MM.1S (cell line): Measurements from ENCODE around the gene GLMP.

ENCODE experiments used
- DNase-seq: peaks from one replicate; pipeline ENCODE4 v3.0.0-alpha.2; 2015
- H2AFZ ChIP-seq: fragments of 300-600 bp; sonication (generic); 2 replicates; pipeline ENCODE4 v1.6.0; 2016; ENCODE audit warnings: antibody characterized with exemption, low read length
- H3F3A ChIP-seq: fragments of 300-600 bp; sonication (generic); 2 replicates; pipeline ENCODE4 v1.6.1; 2016; ENCODE audit warnings: mild to moderate bottlenecking, antibody characterized with exemption, low read length, moderate library complexity, mixed read lengths; ENCODE audit not compliant: insufficient read depth
- H3K27ac ChIP-seq: fragments of 300-600 bp; sonication (generic); 2 replicates; pipeline ENCODE4 v1.5.1; 2016; ENCODE audit warnings: mild to moderate bottlenecking, low read length
- H3K27me3 ChIP-seq: fragments of 300-600 bp; sonication (generic); replicated peaks from 2 replicates; pipeline ENCODE4 v1.6.0; 2016; ENCODE audit warnings: low read length; ENCODE audit not compliant: insufficient read depth
- H3K36me3 ChIP-seq: fragments of 300-600 bp; sonication (generic); replicated peaks from 2 replicates; pipeline ENCODE4 v1.6.1; 2016; ENCODE audit warnings: mild to moderate bottlenecking, low read length, mixed read lengths; ENCODE audit not compliant: insufficient read depth
- H3K4me1 ChIP-seq: fragments of 300-600 bp; sonication (generic); 2 replicates; pipeline ENCODE4 v1.6.1; 2016; ENCODE audit warnings: low read length, mixed read lengths
- H3K4me2 ChIP-seq: fragments of 300-600 bp; sonication (generic); 2 replicates; pipeline ENCODE4 v1.6.0; 2016; ENCODE audit warnings: low read depth, low read length
- H3K4me3 ChIP-seq: fragments of 300-600 bp; sonication (generic); 2 replicates; pipeline ENCODE4 v1.5.1; 2016; ENCODE audit warnings: low read length, mixed read lengths
- H3K79me2 ChIP-seq: fragments of 300-600 bp; sonication (generic); 2 replicates; pipeline ENCODE4 v1.6.1; 2016; ENCODE audit warnings: mixed run types, low read length, mixed read lengths
- H3K9ac ChIP-seq: fragments of 300-600 bp; sonication (generic); 2 replicates; pipeline ENCODE4 v1.6.1; 2016; ENCODE audit warnings: low read length, mixed read lengths
- H3K9me2 ChIP-seq: fragments of 300-600 bp; sonication (generic); replicated peaks from 2 replicates; pipeline ENCODE4 v1.6.1; 2016; ENCODE audit warnings: mild to moderate bottlenecking, low read length, mixed read lengths; ENCODE audit not compliant: insufficient read depth
- H3K9me3 ChIP-seq: fragments of 300-600 bp; sonication (generic); replicated peaks from 2 replicates; pipeline ENCODE4 v1.6.1; 2016; ENCODE audit warnings: mild to moderate bottlenecking, low read length, mixed read lengths; ENCODE audit not compliant: insufficient read depth
- H4K20me1 ChIP-seq: fragments of 300-600 bp; sonication (generic); 2 replicates; pipeline ENCODE4 v1.6.1; 2016; ENCODE audit warnings: mild to moderate bottlenecking, low read length, moderate library complexity, mixed read lengths; ENCODE audit not compliant: insufficient read depth
- CTCF ChIP-seq: fragments of 300-600 bp; sonication (generic); IDR thresholded peaks from 2 replicates; pipeline ENCODE4 v1.5.1; 2016; ENCODE audit warnings: antibody characterized with exemption, low read length, mixed read lengths
- EZH2 ChIP-seq: fragments of 300-600 bp; sonication (generic); optimal IDR thresholded peaks from 2 replicates; pipeline ENCODE3; 2017; ENCODE audit warnings: low read depth, mild to moderate bottlenecking, antibody characterized with exemption, low read length, mixed read lengths
- EZH2phosphoT487 ChIP-seq: fragments of 300-600 bp; sonication (generic); IDR thresholded peaks from 2 replicates; pipeline ENCODE4 v1.6.1; 2018; ENCODE audit warnings: antibody characterized with exemption, low read length

GLMP gene

DNA sequence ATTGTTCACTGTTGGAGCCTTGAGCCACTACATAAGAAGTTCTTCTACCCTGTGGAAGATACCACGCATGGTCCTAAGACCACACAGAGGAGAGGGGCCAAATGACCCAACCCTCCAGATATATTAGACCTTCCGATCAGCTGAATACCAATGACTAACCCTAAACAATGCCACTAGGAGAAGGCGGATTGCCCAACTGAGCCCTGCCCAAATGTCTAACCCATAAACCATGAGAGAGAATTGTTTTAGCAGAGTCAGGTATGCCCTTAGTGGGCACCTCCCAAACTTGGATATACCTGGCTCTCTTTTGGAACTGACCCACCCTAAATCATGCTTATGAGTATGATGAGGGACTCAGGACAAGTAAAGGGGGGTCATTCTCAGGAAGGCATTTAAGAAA, 25.2 kb downstream of the GLMP start:
- H3F3A ChIP-seq, result no peaks in the 10 kb centered on the region; the same call in 1 of the 2 replicates
- H3K9ac ChIP-seq, result no peak overlapping the region
- no peak for DNase-seq
- no peak overlapping the region for H3K4me3 ChIP-seq
- H3K27me3 ChIP-seq, result no peaks in the 10 kb centered on the region
- TF ChIP-seq EZH2phosphoT487 (no peak), EZH2 (no peak), CTCF (no peak)
- peaks cover 14% of the 10 kb centered on the region; the same call in 1 of the 2 replicates for H3K79me2 ChIP-seq
- no peaks in the 10 kb centered on the region for H3K4me1 ChIP-seq
- no peak overlapping the region for H2AFZ ChIP-seq
- H3K9me2 ChIP-seq, result no peaks in the 10 kb centered on the region
- no peak overlapping the region for H3K27ac ChIP-seq
- no peaks in the 10 kb centered on the region for H3K9me3 ChIP-seq
- no peaks in the 10 kb centered on the region for H4K20me1 ChIP-seq
- no peak overlapping the region for H3K4me2 ChIP-seq
- peaks cover 40% of the 10 kb centered on the region for H3K36me3 ChIP-seq

DNA sequence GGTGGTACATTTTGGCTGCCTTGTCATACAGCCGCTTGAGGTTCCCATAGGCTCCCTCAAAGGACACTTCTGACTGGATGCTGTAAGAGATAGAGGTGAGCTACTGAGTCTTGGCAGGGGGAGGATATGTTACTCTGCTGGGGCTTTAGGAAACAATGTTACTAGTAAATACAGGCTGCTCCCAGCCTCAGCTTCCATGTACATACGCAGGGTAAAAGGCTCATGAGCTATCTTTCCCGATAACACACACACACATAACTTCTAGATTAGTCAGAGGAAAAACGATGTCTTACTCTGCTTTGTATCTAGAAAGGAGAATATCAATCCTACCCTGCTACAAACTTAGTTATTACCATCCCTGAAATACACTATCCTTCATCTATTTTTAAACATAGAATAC, 27.1 kb downstream of the GLMP start:
- H3F3A ChIP-seq, result no peaks in the 10 kb centered on the region; the same call in 1 of the 2 replicates
- H3K27me3 ChIP-seq, result no peaks in the 10 kb centered on the region
- H3K9me3 ChIP-seq, result no peaks in the 10 kb centered on the region
- H2AFZ ChIP-seq, result no peak overlapping the region
- H4K20me1 ChIP-seq, result no peaks in the 10 kb centered on the region
- no peak for DNase-seq
- no peak overlapping the region for H3K4me2 ChIP-seq
- peaks cover 37% of the 10 kb centered on the region for H3K36me3 ChIP-seq
- H3K9me2 ChIP-seq, result no peaks in the 10 kb centered on the region
- no peaks in the 10 kb centered on the region for H3K4me1 ChIP-seq
- 0 out of 2 replicates have a peak, but pooled peaks cover 9% of the 10 kb centered on the region for H3K79me2 ChIP-seq
- H3K9ac ChIP-seq, result no peak overlapping the region
- no peak for TF ChIP-seq EZH2
- no peak for TF ChIP-seq EZH2phosphoT487
- no peak for TF ChIP-seq CTCF
- no peak overlapping the region for H3K27ac ChIP-seq
- H3K4me3 ChIP-seq, result no peak overlapping the region

DNA sequence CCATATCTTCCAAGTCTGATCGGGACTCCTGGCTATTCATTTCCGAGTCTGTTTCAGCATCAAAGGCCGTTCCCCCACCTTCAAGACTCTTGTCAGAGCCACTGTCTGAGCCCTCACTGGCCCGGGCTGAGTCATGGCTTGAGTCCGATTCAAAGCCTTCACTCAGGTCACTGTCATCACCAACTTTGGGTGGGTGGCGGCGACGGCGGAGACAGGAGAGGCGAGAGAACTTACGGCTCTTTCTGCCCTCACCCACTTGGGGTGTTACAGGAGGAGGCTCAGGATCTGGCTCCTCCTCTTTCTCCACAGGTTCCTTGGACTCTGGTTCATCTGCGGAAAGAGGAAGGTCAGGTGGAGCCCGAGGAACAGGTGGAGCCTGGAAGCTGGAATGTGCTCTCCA, 29.4 kb downstream of the GLMP start:
- H3K36me3 ChIP-seq, result peaks cover 38% of the 10 kb centered on the region
- H3K4me1 ChIP-seq, result no peaks in the 10 kb centered on the region
- 0 out of 2 replicates have a peak, but pooled peaks cover 9% of the 10 kb centered on the region for H3K79me2 ChIP-seq
- DNase-seq, result no peak
- H2AFZ ChIP-seq, result no peak overlapping the region
- H4K20me1 ChIP-seq, result no peaks in the 10 kb centered on the region
- no peaks in the 10 kb centered on the region for H3K9me2 ChIP-seq
- TF ChIP-seq EZH2 (no peak), EZH2phosphoT487 (no peak), CTCF (no peak)
- H3F3A ChIP-seq, result no peaks in the 10 kb centered on the region; the same call in 1 of the 2 replicates
- H3K9me3 ChIP-seq, result no peaks in the 10 kb centered on the region
- H3K4me3 ChIP-seq, result no peak overlapping the region
- no peaks in the 10 kb centered on the region for H3K27me3 ChIP-seq
- no peak overlapping the region for H3K9ac ChIP-seq
- no peak overlapping the region for H3K27ac ChIP-seq
- no peak overlapping the region for H3K4me2 ChIP-seq
